PC-9 (cell line): ENCODE data around the gene TRAPPC3L. TPM values are rescaled to one million over a fixed set of nuclear protein-coding genes. Genes with fewer than 3 reads are reported as not detected.

Experiments
- BruUV-seq: library from RNA; stranded (reverse); fragments of 400-500 nt; replicated peaks from 2 replicates; lab custom pipeline; 2021; lab: Mats Ljungman, UMichigan
- CTCF ChIA-PET: fragments of 300-600 bp; sonication (Branson Sonifier 250); formaldehyde crosslinking; loops from one replicate; lab custom pipeline; 2022; ENCODE audit warnings: antibody characterized with exemption; lab: Charles Lee
- POLR2A ChIA-PET: fragments of 300-600 bp; sonication (Branson Sonifier 250); formaldehyde crosslinking; loops from one replicate; lab custom pipeline; 2022; ENCODE audit warnings: antibody characterized with exemption; ENCODE audit not compliant: unreplicated experiment; lab: Charles Lee
- DNase-seq, 2 experiments: peaks; one replicate each; pipeline versions ENCODE4 v3.0.0 to v3.0.0-alpha.2; 2015 to 2022; ENCODE audit warnings: mixed read lengths in 1 of 2
- H2AFZ ChIP-seq: fragments of 200-600 bp; sonication (generic); 2 replicates; pipeline ENCODE4 v1.8.1; 2017; ENCODE audit warnings: antibody characterized with exemption
- H3F3A ChIP-seq: fragments of 200-600 bp; sonication (generic); 2 replicates; pipeline ENCODE4 v1.8.1; 2017; ENCODE audit warnings: antibody characterized with exemption, mild to moderate bottlenecking, low read depth; ENCODE audit not compliant: insufficient read depth
- H3K27ac ChIP-seq: fragments of 200-600 bp; sonication (generic); 2 replicates; pipeline ENCODE4 v1.6.1; 2016; ENCODE audit warnings: mixed run types
- H3K27me3 ChIP-seq: fragments of 200-600 bp; sonication (generic); 2 replicates; pipeline ENCODE4 v1.6.1; 2016; ENCODE audit warnings: low read depth, mixed run types; ENCODE audit not compliant: insufficient read depth
- H3K36me3 ChIP-seq: fragments of 200-600 bp; sonication (generic); 2 replicates; pipeline ENCODE4 v1.6.1; 2016; ENCODE audit warnings: low read depth, mixed run types
- H3K4me1 ChIP-seq: fragments of 200-600 bp; sonication (generic); replicated peaks from 2 replicates; pipeline ENCODE4 v1.6.1; 2016; ENCODE audit warnings: mixed run types; ENCODE audit not compliant: insufficient read depth
- H3K4me2 ChIP-seq: fragments of 200-600 bp; sonication (generic); 2 replicates; pipeline ENCODE4 v1.6.1; 2017; ENCODE audit warnings: mixed run types
- H3K4me3 ChIP-seq: fragments of 200-600 bp; sonication (generic); 2 replicates; pipeline ENCODE4 v1.6.1; 2016; ENCODE audit warnings: mixed run types
- H3K79me2 ChIP-seq: fragments of 200-600 bp; sonication (generic); 2 replicates; pipeline ENCODE4 v1.6.1; 2017; ENCODE audit warnings: low read depth, mixed run types
- H3K9me2 ChIP-seq: fragments of 200-600 bp; sonication (generic); 2 replicates; pipeline ENCODE4 v1.8.1; 2017; ENCODE audit warnings: mild to moderate bottlenecking; ENCODE audit not compliant: insufficient read depth
- H3K9me3 ChIP-seq: fragments of 200-600 bp; sonication (generic); 2 replicates; pipeline ENCODE4 v1.8.1; 2016; ENCODE audit warnings: low read depth; ENCODE audit not compliant: insufficient read depth
- H4K20me1 ChIP-seq: fragments of 200-600 bp; sonication (generic); 2 replicates; pipeline ENCODE4 v1.8.1; 2017; ENCODE audit not compliant: insufficient read depth
- CTCF ChIP-seq: fragments of 200-600 bp; sonication (generic); conservative IDR thresholded peaks from 2 replicates; pipeline ENCODE4 v1.6.1; 2017; ENCODE audit warnings: mixed run types, antibody characterized with exemption, mild to moderate bottlenecking, moderate library complexity
- EZH2 ChIP-seq: fragments of 200-600 bp; sonication (generic); IDR thresholded peaks from 2 replicates; pipeline ENCODE4 v1.8.0; 2017; ENCODE audit warnings: antibody characterized with exemption, low read depth
- intact Hi-C: fragments of 100-400 bp; cut with micrococcal nuclease; formaldehyde crosslinking; loops from one replicate; pipeline ENCODE4 v1.10.0; 2022; ENCODE audit not compliant: unreplicated experiment
- total RNA-seq: library from RNA; stranded (reverse); gene quantifications from 2 replicates; pipeline ENCODE4 v1.2.3, GENCODE V29; 2021

Gene TRAPPC3L
- total RNA-seq, 1 experiment from 2014 or later = not detected

GRCh38 chr6:116468293-116468692, 77.2 kb downstream of the TRAPPC3L start:
- intact Hi-C loops = no loop called here
- no peak overlapping the region for H3K27ac ChIP-seq
- H3K36me3 ChIP-seq = no peaks in the 10 kb centered on the region
- no peaks in the 10 kb centered on the region for H4K20me1 ChIP-seq
- no peak overlapping the region for H3K4me2 ChIP-seq
- no peaks in the 10 kb centered on the region for H3K79me2 ChIP-seq
- no peaks in the 10 kb centered on the region for H3K4me1 ChIP-seq
- H2AFZ ChIP-seq = no peak overlapping the region
- H3F3A ChIP-seq = no peaks in the 10 kb centered on the region
- no TSS peak for BruUV-seq
- ChIA-PET POLR2A (no interaction called here), CTCF (no interaction called here)
- H3K9me3 ChIP-seq = no peaks in the 10 kb centered on the region
- TF ChIP-seq CTCF = no peak
- TF ChIP-seq EZH2 = no peak
- no peak for DNase-seq
- H3K27me3 ChIP-seq = peaks cover 8% of the 10 kb centered on the region; the same call in 1 of the 2 replicates
- H3K4me3 ChIP-seq = no peak overlapping the region
- no peaks in the 10 kb centered on the region for H3K9me2 ChIP-seq

GRCh38 chr6:116467514-116467913, 78.0 kb downstream of the TRAPPC3L start:
- BruUV-seq = no TSS peak
- H3K4me1 ChIP-seq = no peaks in the 10 kb centered on the region
- no peaks in the 10 kb centered on the region for H3K9me2 ChIP-seq
- H3K4me3 ChIP-seq = no peak overlapping the region
- H4K20me1 ChIP-seq = no peaks in the 10 kb centered on the region
- H3K36me3 ChIP-seq = no peaks in the 10 kb centered on the region
- peaks cover 16% of the 10 kb centered on the region; the same call in 1 of the 2 replicates for H3K27me3 ChIP-seq
- DNase-seq = no peak
- no peaks in the 10 kb centered on the region for H3F3A ChIP-seq
- TF ChIP-seq EZH2 = no peak
- TF ChIP-seq CTCF = no peak
- H3K27ac ChIP-seq = no peak overlapping the region
- intact Hi-C loops = no loop called here
- no peaks in the 10 kb centered on the region for H3K9me3 ChIP-seq
- ChIA-PET POLR2A (no interaction called here), CTCF (no interaction called here)
- no peak overlapping the region for H3K4me2 ChIP-seq
- no peak overlapping the region for H2AFZ ChIP-seq
- H3K79me2 ChIP-seq = no peaks in the 10 kb centered on the region

DNA sequence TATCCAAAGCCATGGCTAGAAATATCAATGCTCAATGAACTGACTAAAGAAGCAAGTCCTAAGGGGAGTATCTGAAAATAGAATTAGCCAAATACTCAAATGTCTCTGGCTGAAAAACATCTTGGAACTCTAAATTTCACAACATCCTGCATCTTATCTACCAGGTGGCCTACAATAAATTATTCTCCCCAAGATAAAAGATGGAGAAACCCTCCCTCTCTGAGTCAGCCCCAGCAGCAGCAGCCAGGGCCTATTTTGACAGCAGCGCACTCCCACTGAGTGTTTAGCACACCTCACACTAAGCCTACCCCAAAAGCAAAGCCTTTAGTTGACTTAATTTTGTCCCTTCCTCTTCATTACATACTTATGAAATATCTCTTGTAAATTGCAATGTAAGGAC, 78.4 kb downstream of the TRAPPC3L start:
- intact Hi-C loops = no loop called here
- H3K36me3 ChIP-seq = no peaks in the 10 kb centered on the region
- H3K27me3 ChIP-seq = peaks cover 19% of the 10 kb centered on the region; the same call in 1 of the 2 replicates
- no peaks in the 10 kb centered on the region for H3K4me1 ChIP-seq
- no peaks in the 10 kb centered on the region for H3K9me2 ChIP-seq
- BruUV-seq = no TSS peak
- H3F3A ChIP-seq = no peaks in the 10 kb centered on the region
- no peak for DNase-seq
- no peak overlapping the region for H3K4me3 ChIP-seq
- POLR2A ChIA-PET = no interaction called here
- no peaks in the 10 kb centered on the region for H4K20me1 ChIP-seq
- CTCF ChIA-PET = no interaction called here
- no peaks in the 10 kb centered on the region for H3K79me2 ChIP-seq
- no peak overlapping the region for H3K4me2 ChIP-seq
- TF ChIP-seq CTCF (no peak), EZH2 (no peak)
- no peaks in the 10 kb centered on the region for H3K9me3 ChIP-seq
- no peak overlapping the region for H2AFZ ChIP-seq
- H3K27ac ChIP-seq = no peak overlapping the region
